NCI-H526 treated with DMSO at 0.1 percent for 48 hours (cell line): ENCODE results near the gene CPA5.
"Not testable (repeated sequence)": the region's sequence is repeated elsewhere in the genome, so short reads cannot be mapped to it uniquely, and the experiment has no call there.

Experiments used
- DNase-seq: peaks from one replicate; lab custom pipeline; 2025; lab: John Stamatoyannopoulos, UW

The CPA5 gene

GRCh38 chr7:130359276-130359857, 14.8 kb downstream of the CPA5 start:
- DNase-seq = no peak

GRCh38 chr7:130360518-130360917, 15.9 kb downstream of the CPA5 start:
- DNase-seq = no peak

- DNase-seq = no peak
Measured at GRCh38 chr7:130361681-130362080, 17.1 kb downstream of the CPA5 start.

GRCh38 chr7:130362251-130362816, 17.7 kb downstream of the CPA5 start:
- DNase-seq = no peak

- DNase-seq = no peak
Measured at GRCh38 chr7:130363026-130363847, 18.6 kb downstream of the CPA5 start.

- no peak for DNase-seq
Measured at GRCh38 chr7:130364451-130364850, 19.8 kb downstream of the CPA5 start.

- no peak for DNase-seq
Measured at GRCh38 chr7:130365088-130365487, 20.5 kb downstream of the CPA5 start.

- DNase-seq = peak; percentile 22
Measured at GRCh38 chr7:130365511-130366441, 21.2 kb downstream of the CPA5 start.

GRCh38 chr7:130366564-130366963, 21.9 kb downstream of the CPA5 start:
- no peak for DNase-seq

GRCh38 chr7:130367088-130367755, 22.6 kb downstream of the CPA5 start:
- no peak for DNase-seq

- no peak for DNase-seq
Measured at GRCh38 chr7:130367836-130368746, 23.5 kb downstream of the CPA5 start.

GRCh38 chr7:130369110-130369711, 24.6 kb downstream of the CPA5 start:
- no peak for DNase-seq

- DNase-seq = no peak
Measured at GRCh38 chr7:130369831-130370550, 25.4 kb downstream of the CPA5 start.

- DNase-seq = no peak
Measured at GRCh38 chr7:130371046-130371445, 26.4 kb downstream of the CPA5 start.

- DNase-seq = no peak
Measured at GRCh38 chr7:130372402-130373165, 28.0 kb downstream of the CPA5 start.

GRCh38 chr7:130374507-130374906, 29.9 kb downstream of the CPA5 start:
- DNase-seq = no peak

- not testable (repeated sequence) for DNase-seq
Measured at GRCh38 chr7:130376461-130376860, 31.8 kb downstream of the CPA5 start.

- no peak for DNase-seq
Measured at GRCh38 chr7:130377178-130377577, 32.6 kb downstream of the CPA5 start.

- no peak for DNase-seq
Measured at GRCh38 chr7:130379019-130379418, 34.4 kb downstream of the CPA5 start.
